Loucy (cell line): Measurements from ENCODE around the gene RASGRP3.

Source experiments
- H2AFZ ChIP-seq: fragments of 200-600 bp; sonication (generic); 2 replicates; pipeline ENCODE4 v1.6.0; 2016; ENCODE audit warnings: antibody characterized with exemption, mild to moderate bottlenecking, low read length, moderate library complexity
- H3F3A ChIP-seq: fragments of 200-600 bp; 2 replicates; pipeline ENCODE4 v1.6.0; 2016; ENCODE audit warnings: antibody characterized with exemption, low read depth, mild to moderate bottlenecking
- H3K27me3 ChIP-seq: fragments of 200-600 bp; sonication (generic); 2 replicates; pipeline ENCODE4 v1.6.1; 2014; ENCODE audit warnings: low read length, mild to moderate bottlenecking; ENCODE audit not compliant: insufficient read depth, poor library complexity, severe bottlenecking
- H3K36me3 ChIP-seq: fragments of 200-600 bp; sonication (generic); 2 replicates; pipeline ENCODE4 v1.6.1; 2016; ENCODE audit warnings: low read length; ENCODE audit not compliant: insufficient read depth
- H3K4me1 ChIP-seq: fragments of 200-600 bp; sonication (generic); 2 replicates; pipeline ENCODE4 v1.5.1; 2014; ENCODE audit warnings: low read length, mild to moderate bottlenecking; ENCODE audit not compliant: insufficient read depth, poor library complexity, severe bottlenecking
- H3K4me2 ChIP-seq: fragments of 200-600 bp; sonication (generic); 2 replicates; pipeline ENCODE4 v1.6.0; 2014; ENCODE audit warnings: antibody characterized with exemption, low read length, low read depth, mild to moderate bottlenecking; ENCODE audit not compliant: poor library complexity, severe bottlenecking
- H3K4me3 ChIP-seq: fragments of 200-600 bp; sonication (generic); 2 replicates; pipeline ENCODE4 v1.5.1; 2014; ENCODE audit warnings: low read length, mild to moderate bottlenecking, mixed read lengths; ENCODE audit not compliant: poor library complexity, severe bottlenecking
- H3K79me2 ChIP-seq: fragments of 200-600 bp; sonication (generic); 2 replicates; pipeline ENCODE4 v1.6.1; 2014; ENCODE audit warnings: low read length; ENCODE audit not compliant: insufficient read depth
- H3K9ac ChIP-seq: fragments of 200-600 bp; sonication (generic); 2 replicates; pipeline ENCODE4 v1.6.0; 2014; ENCODE audit warnings: mild to moderate bottlenecking, low read depth, low read length, moderate library complexity; ENCODE audit not compliant: poor library complexity, severe bottlenecking
- H3K9me2 ChIP-seq: fragments of 200-600 bp; sonication (generic); replicated peaks from 2 replicates; pipeline ENCODE4 v1.6.1; 2016; ENCODE audit warnings: low read depth, low read length, mixed read lengths
- H3K9me3 ChIP-seq: fragments of 200-600 bp; sonication (generic); 2 replicates; pipeline ENCODE4 v1.6.1; 2014; ENCODE audit warnings: mild to moderate bottlenecking, antibody characterized with exemption, low read length, low read depth; ENCODE audit not compliant: insufficient read depth
- H4K20me1 ChIP-seq: fragments of 200-600 bp; sonication (generic); 2 replicates; pipeline ENCODE4 v1.6.0; 2014; ENCODE audit warnings: antibody characterized with exemption, low read length, mild to moderate bottlenecking; ENCODE audit not compliant: insufficient read depth, poor library complexity, severe bottlenecking
- CTCF ChIP-seq: fragments of 200-600 bp; sonication (generic); conservative IDR thresholded peaks from 2 replicates; pipeline ENCODE4 v1.5.1; 2014; ENCODE audit warnings: mild to moderate bottlenecking, antibody characterized with exemption, low read length
- EZH2phosphoT487 ChIP-seq: fragments of 200-600 bp; IDR thresholded peaks from 2 replicates; pipeline ENCODE4 v1.6.1; 2018; ENCODE audit warnings: antibody characterized with exemption, mild to moderate bottlenecking, moderate library complexity, borderline replicate concordance

RASGRP3 gene

DNA sequence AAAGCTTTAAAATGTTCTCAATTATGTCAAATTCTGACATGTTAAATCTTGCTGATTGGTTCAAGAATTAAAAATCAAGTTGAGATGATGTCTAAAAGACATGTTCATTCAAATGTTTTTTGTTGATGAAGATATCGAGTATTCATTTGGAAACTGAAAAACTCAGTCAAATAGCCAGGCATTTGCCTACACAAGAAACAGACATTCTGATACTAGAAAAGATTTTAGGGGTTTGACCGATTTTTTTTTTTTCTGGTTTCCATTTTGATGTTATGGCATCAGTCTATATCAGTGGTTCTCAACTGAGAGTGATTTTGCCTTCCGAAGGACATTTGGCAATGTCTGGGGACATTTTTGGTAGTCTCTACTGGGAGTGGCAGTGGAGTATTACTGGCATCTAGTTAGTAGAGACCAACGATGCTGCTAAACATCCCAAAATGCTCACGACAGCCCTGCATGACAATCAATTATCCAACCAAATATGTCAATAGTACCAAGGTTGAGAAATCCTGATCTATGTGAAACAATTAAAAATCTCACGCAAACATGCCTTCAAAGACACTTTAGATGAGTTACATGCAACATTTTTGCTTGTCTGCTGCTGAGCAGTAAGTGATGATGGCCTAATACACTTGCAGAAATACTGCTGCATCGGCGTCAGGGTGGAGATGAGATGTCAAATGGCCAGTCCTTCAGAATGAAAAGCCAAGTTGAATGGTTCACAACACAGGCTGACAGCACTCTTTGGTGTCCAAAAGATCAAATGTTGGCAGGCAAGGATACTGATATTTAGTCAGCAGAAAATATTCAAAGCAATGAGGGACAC lies 12.5 kb downstream of the RASGRP3 start:
- Histone ChIP-seq H3K9me2 (no peaks in the 10 kb centered on the region), H3K27me3 (no peaks in the 10 kb centered on the region), H3K36me3 (no peaks in the 10 kb centered on the region), H3K9me3 (peaks cover 8% of the 10 kb centered on the region; the same call in 1 of the 2 replicates), H2AFZ (no peak overlapping the region), H3K4me2 (no peak overlapping the region), H3K79me2 (no peaks in the 10 kb centered on the region), H3K4me1 (peaks cover 20% of the 10 kb centered on the region), H4K20me1 (no peaks in the 10 kb centered on the region), H3K9ac (no peak overlapping the region), H3F3A (no peaks in the 10 kb centered on the region), H3K4me3 (no peak overlapping the region)
- TF ChIP-seq CTCF: no peak
- TF ChIP-seq EZH2phosphoT487: no peak

DNA sequence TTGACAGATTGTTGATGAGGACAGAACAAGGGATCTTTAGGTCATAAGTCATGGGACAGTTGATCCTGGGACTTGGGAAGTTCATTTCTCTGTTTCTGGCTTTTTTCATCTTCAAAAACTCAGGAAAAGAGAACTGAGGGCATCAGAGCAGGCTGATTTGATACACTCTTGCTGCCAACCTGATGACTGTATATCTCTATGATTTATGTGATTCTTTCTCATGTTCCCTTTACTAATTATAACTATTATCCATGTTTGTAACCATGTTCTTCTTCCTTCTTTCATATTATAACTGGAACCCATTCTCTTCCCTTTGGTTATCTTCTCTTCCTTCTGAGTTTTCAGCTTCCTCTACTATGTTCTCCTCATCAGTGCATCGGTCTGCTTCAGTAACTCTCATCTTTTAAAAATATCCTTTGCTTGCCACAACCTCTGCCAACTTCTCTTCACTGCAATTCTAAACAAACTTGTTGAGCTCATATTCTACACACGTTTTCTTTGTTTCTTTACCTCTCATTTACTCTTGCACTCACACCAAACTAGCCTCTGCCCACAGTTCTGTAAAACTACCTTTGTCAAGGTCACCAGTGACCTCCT lies 13.5 kb downstream of the RASGRP3 start:
- no peak overlapping the region for H3K4me3 ChIP-seq
- H4K20me1 ChIP-seq: no peaks in the 10 kb centered on the region
- no peak for TF ChIP-seq EZH2phosphoT487
- no peak for TF ChIP-seq CTCF
- peaks cover 30% of the 10 kb centered on the region for H3K4me1 ChIP-seq
- H3K36me3 ChIP-seq: no peaks in the 10 kb centered on the region
- no peaks in the 10 kb centered on the region for H3K27me3 ChIP-seq
- H3K9ac ChIP-seq: no peak overlapping the region
- no peaks in the 10 kb centered on the region for H3K9me2 ChIP-seq
- H3K9me3 ChIP-seq: peaks cover 8% of the 10 kb centered on the region; the same call in 1 of the 2 replicates
- no peak overlapping the region for H3K4me2 ChIP-seq
- H2AFZ ChIP-seq: no peak overlapping the region
- H3K79me2 ChIP-seq: no peaks in the 10 kb centered on the region
- H3F3A ChIP-seq: no peaks in the 10 kb centered on the region

DNA sequence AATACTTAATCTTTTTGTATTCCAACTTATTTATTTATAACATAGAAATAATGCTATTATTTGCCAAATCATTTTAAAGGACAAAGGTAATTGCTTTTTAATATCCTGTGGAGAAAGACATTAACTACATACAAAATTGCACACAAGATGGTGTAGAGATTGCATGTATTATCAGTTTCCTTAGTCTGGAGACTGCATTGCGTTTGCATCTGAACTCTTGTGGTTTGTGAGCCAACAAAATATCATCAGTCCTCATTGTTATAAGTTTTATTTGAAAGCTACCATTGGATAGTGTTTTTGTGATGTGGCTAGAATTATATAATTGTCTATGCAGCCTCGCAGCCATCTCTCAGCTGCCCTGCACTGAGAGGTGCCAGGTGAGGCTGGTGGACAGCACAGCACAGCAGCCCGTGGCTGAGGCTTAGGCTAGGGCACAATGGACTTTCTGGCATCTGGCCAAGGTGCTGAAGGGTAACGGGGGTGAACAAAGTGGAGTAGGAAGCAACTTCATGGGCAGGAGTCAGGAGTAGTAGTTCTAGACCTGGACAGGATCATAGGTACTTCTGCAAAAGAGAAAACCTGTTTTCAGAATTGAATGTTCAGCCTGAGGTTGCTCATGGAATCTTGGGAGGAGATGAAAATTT lies 15.1 kb downstream of the RASGRP3 start:
- Histone ChIP-seq H3K79me2 (no peaks in the 10 kb centered on the region), H3K36me3 (no peaks in the 10 kb centered on the region), H4K20me1 (no peaks in the 10 kb centered on the region), H2AFZ (no peak overlapping the region), H3K4me2 (no peak overlapping the region), H3K9me2 (no peaks in the 10 kb centered on the region), H3K4me1 (peaks cover 46% of the 10 kb centered on the region), H3K9ac (no peak overlapping the region), H3K27me3 (no peaks in the 10 kb centered on the region), H3K4me3 (no peak overlapping the region), H3F3A (no peaks in the 10 kb centered on the region), H3K9me3 (peaks cover 4% of the 10 kb centered on the region; the same call in 1 of the 2 replicates)
- TF ChIP-seq CTCF: no peak
- TF ChIP-seq EZH2phosphoT487: no peak
